Peyer's patch (tissue), 4 donors: ENCODE data around the gene PIGK.

Experiments
- POLR2A ChIP-seq, 2 donors: fragments of 450-650 bp; IDR thresholded peaks; one replicate each; pipeline ENCODE4 v1.5.1; 2017; ENCODE audit warnings: antibody characterized with exemption in 2 of 2, mild to moderate bottlenecking in 2 of 2, moderate library complexity in 2 of 2
- TF ChIP-seq, protein P1 (sequence below), 6 experiments: fragments of 450-650 bp in 4 of 6; fragments of 200-600 bp in 2 of 6; sonication (generic) in 1 of 6; IDR thresholded peaks; one replicate each; pipeline ENCODE4 v1.5.1; 2017 to 2019; ENCODE audit warnings: antibody characterized with exemption in 6 of 6, mild to moderate bottlenecking in 3 of 6, moderate library complexity in 1 of 6

DNA sequence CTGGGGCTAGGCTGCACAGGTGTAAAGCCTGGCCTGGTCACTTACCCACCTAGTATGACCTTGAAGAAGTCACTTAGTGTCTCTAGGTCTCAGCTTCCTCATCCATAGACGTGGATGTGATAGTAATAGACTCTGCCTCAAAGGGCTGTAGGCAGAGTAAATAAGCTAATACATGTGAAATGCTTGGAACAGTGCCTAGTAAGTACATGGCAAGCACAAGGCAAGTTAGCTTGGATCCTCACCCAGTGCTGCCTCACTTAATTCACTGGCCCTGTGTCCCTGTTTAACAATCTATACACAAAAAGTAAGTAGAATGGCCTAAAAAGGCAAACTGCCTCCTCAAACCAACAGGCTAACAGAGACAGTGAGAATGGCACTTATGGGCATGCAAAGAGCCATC, 167.8 kb downstream of the PIGK start:
- TF ChIP-seq, protein P1, sequence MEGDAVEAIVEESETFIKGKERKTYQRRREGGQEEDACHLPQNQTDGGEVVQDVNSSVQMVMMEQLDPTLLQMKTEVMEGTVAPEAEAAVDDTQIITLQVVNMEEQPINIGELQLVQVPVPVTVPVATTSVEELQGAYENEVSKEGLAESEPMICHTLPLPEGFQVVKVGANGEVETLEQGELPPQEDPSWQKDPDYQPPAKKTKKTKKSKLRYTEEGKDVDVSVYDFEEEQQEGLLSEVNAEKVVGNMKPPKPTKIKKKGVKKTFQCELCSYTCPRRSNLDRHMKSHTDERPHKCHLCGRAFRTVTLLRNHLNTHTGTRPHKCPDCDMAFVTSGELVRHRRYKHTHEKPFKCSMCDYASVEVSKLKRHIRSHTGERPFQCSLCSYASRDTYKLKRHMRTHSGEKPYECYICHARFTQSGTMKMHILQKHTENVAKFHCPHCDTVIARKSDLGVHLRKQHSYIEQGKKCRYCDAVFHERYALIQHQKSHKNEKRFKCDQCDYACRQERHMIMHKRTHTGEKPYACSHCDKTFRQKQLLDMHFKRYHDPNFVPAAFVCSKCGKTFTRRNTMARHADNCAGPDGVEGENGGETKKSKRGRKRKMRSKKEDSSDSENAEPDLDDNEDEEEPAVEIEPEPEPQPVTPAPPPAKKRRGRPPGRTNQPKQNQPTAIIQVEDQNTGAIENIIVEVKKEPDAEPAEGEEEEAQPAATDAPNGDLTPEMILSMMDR (IDR thresholded peaks at IDR 0.05) = no peak
- no peak for TF ChIP-seq POLR2A (IDR thresholded peaks at IDR 0.05)
